Measurements from ENCODE around the gene RBM44. TPM values are rescaled to one million over a fixed set of nuclear protein-coding genes. Genes with fewer than 3 reads are reported as not detected.
A peak's percentile ranks its signal among the peaks of the same experiment; 100 is the strongest.

Gene RBM44
- total and polyA plus RNA-seq, 7 experiments from 2014 or later = 0.06 to 3.1 (median 0.84) TPM; not detected in 1

DNA sequence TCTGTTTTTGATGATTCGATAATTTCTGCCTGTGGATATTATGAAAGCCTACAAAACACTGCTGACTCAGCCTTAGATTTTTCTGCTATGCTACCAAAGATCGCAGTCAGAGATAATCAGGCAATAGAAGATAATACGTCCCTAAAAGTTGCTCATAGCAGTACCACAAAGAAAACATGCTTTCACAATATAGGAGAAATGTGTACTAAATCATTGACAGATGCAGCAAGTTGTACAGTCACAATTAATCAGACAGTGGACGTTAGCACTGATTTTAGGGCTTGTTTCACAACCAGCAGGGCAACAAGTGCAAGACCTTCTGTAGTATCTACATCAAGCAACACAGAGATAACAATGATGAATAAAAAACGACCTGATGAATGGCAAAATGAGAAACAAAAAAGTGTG, 19.5 kb downstream of the RBM44 start:
- ATAC-seq = peak; percentile 48
- intact Hi-C loops (cut with micrococcal nuclease) = no loop called here
- CTCF ChIA-PET = no interaction called here

GRCh38 chr2:237819231-237819630, 20.7 kb downstream of the RBM44 start:
- H3K4me1 Mint-ChIP-seq = peaks cover 0 to 13% (median 9%) of the 10 kb centered on the region in 7 donors
- Histone ChIP-seq H3K27ac (ENCODE audit: low read depth, low read length) (no peak overlapping the region), H3K4me1 (ENCODE audit: control insufficient read depth in 2 of 2, insufficient read depth in 2 of 2, low read length in 2 of 2) (no peaks in the 10 kb centered on the region), H3K36me3 (ENCODE audit: control insufficient read depth in 2 of 3, insufficient read depth in 3 of 3, low read length in 3 of 3) (no peaks in the 10 kb centered on the region), H3K9me3 (ENCODE audit: control insufficient read depth in 2 of 3, low read length in 3 of 3) (no peaks in the 10 kb centered on the region), H3K4me3 (ENCODE audit: low read length) (no peak overlapping the region), H3K27me3 (ENCODE audit: control insufficient read depth in 2 of 2, insufficient read depth in 2 of 2, low read length in 2 of 2) (no peaks in the 10 kb centered on the region)
- peaks cover 0 to 1% (median 0%) of the 10 kb centered on the region in 11 donors for H3K9me3 Mint-ChIP-seq
- H3K4me3 Mint-ChIP-seq = no peak overlapping the region
- ATAC-seq (no peak), DNase-seq (no peak)
- H3K36me3 Mint-ChIP-seq = peaks cover 0 to 8% (median 0%) of the 10 kb centered on the region in 5 donors
- ChIA-PET POLR2A (no interaction called here), CTCF (no interaction called here)
- peaks cover 0 to 5% (median 0%) of the 10 kb centered on the region in 5 donors for H3K27me3 Mint-ChIP-seq
- H3K27ac Mint-ChIP-seq = no peak overlapping the region
- intact Hi-C loops (cut with micrococcal nuclease) = no loop called here

More for the DNA sequence above, 19.5 kb downstream of the RBM44 start:
- H3K27ac Mint-ChIP-seq = no peak overlapping the region
- no peak overlapping the region for H3K4me3 Mint-ChIP-seq
- POLR2A ChIA-PET = no interaction called here
- DNase-seq = no peak
- no peaks in the 10 kb centered on the region for H3K27me3 ChIP-seq (ENCODE audit: control insufficient read depth in 2 of 2, insufficient read depth in 2 of 2, low read length in 2 of 2)
- no peak overlapping the region for H3K27ac ChIP-seq (ENCODE audit: low read depth, low read length)
- peaks cover 0 to 13% (median 9%) of the 10 kb centered on the region in 7 donors for H3K4me1 Mint-ChIP-seq
- no peaks in the 10 kb centered on the region for H3K9me3 ChIP-seq (ENCODE audit: control insufficient read depth in 2 of 3, low read length in 3 of 3)
- no peaks in the 10 kb centered on the region for H3K4me1 ChIP-seq (ENCODE audit: control insufficient read depth in 2 of 2, insufficient read depth in 2 of 2, low read length in 2 of 2)
- peaks cover 0 to 1% (median 0%) of the 10 kb centered on the region in 11 donors for H3K9me3 Mint-ChIP-seq
- no peaks in the 10 kb centered on the region for H3K36me3 ChIP-seq (ENCODE audit: control insufficient read depth in 2 of 3, insufficient read depth in 3 of 3, low read length in 3 of 3)
- H3K27me3 Mint-ChIP-seq = peaks cover 0 to 4% (median 0%) of the 10 kb centered on the region in 5 donors
- H3K4me3 ChIP-seq (ENCODE audit: low read length) = no peak overlapping the region
- H3K36me3 Mint-ChIP-seq = peaks cover 0 to 8% (median 0%) of the 10 kb centered on the region in 5 donors

GRCh38 chr2:237820421-237820820, 21.8 kb downstream of the RBM44 start:
- intact Hi-C loops (cut with micrococcal nuclease) = no loop called here
- ChIA-PET CTCF (no interaction called here), POLR2A (no interaction called here)
- peaks cover 0 to 6% (median 0%) of the 10 kb centered on the region in 5 donors for H3K27me3 Mint-ChIP-seq
- H3K36me3 Mint-ChIP-seq = peaks cover 0 to 8% (median 0%) of the 10 kb centered on the region in 5 donors
- Histone ChIP-seq H3K9me3 (ENCODE audit: control insufficient read depth in 2 of 3, low read length in 3 of 3) (no peaks in the 10 kb centered on the region), H3K27ac (ENCODE audit: low read depth, low read length) (no peak overlapping the region), H3K4me3 (ENCODE audit: low read length) (no peak overlapping the region), H3K36me3 (ENCODE audit: control insufficient read depth in 2 of 3, insufficient read depth in 3 of 3, low read length in 3 of 3) (no peaks in the 10 kb centered on the region), H3K4me1 (ENCODE audit: control insufficient read depth in 2 of 2, insufficient read depth in 2 of 2, low read length in 2 of 2) (no peaks in the 10 kb centered on the region), H3K27me3 (ENCODE audit: control insufficient read depth in 2 of 2, insufficient read depth in 2 of 2, low read length in 2 of 2) (no peaks in the 10 kb centered on the region)
- peaks cover 0 to 13% (median 9%) of the 10 kb centered on the region in 7 donors for H3K4me1 Mint-ChIP-seq
- no peak for ATAC-seq
- H3K4me3 Mint-ChIP-seq = no peak overlapping the region
- H3K9me3 Mint-ChIP-seq = no peaks in the 10 kb centered on the region
- H3K27ac Mint-ChIP-seq = no peak overlapping the region
- no peak for DNase-seq

- ChIA-PET CTCF (no interaction called here), POLR2A (no interaction called here)
- H3K9me3 ChIP-seq (ENCODE audit: control insufficient read depth in 2 of 3, low read length in 3 of 3) = no peaks in the 10 kb centered on the region
- H3K9me3 Mint-ChIP-seq = no peaks in the 10 kb centered on the region
- H3K27ac Mint-ChIP-seq = no peak overlapping the region
- no peaks in the 10 kb centered on the region for H3K36me3 ChIP-seq (ENCODE audit: control insufficient read depth in 2 of 3, insufficient read depth in 3 of 3, low read length in 3 of 3)
- H3K4me1 Mint-ChIP-seq = peaks cover 0 to 5% (median 0%) of the 10 kb centered on the region in 7 donors
- H3K4me3 Mint-ChIP-seq = no peak overlapping the region
- H3K27ac ChIP-seq (ENCODE audit: low read depth, low read length) = no peak overlapping the region
- no peak overlapping the region for H3K4me3 ChIP-seq (ENCODE audit: low read length)
- H3K36me3 Mint-ChIP-seq = no peaks in the 10 kb centered on the region
- H3K27me3 Mint-ChIP-seq = peaks cover 0 to 7% (median 0%) of the 10 kb centered on the region in 5 donors
- DNase-seq (no peak), ATAC-seq (no peak)
- intact Hi-C loops (cut with micrococcal nuclease) = no loop called here
- no peaks in the 10 kb centered on the region for H3K27me3 ChIP-seq (ENCODE audit: control insufficient read depth in 2 of 2, insufficient read depth in 2 of 2, low read length in 2 of 2)
- H3K4me1 ChIP-seq (ENCODE audit: control insufficient read depth in 2 of 2, insufficient read depth in 2 of 2, low read length in 2 of 2) = no peaks in the 10 kb centered on the region
These were observed 25.0 kb downstream of the RBM44 start for GRCh38 chr2:237823544-237823943.

GRCh38 chr2:237824085-237824484, 25.5 kb downstream of the RBM44 start:
- no peak overlapping the region for H3K27ac Mint-ChIP-seq
- no peak for DNase-seq
- no peak overlapping the region for H3K27ac ChIP-seq (ENCODE audit: low read depth, low read length)
- no peak overlapping the region for H3K4me3 ChIP-seq (ENCODE audit: low read length)
- H3K4me1 Mint-ChIP-seq = peaks cover 0 to 5% (median 0%) of the 10 kb centered on the region in 7 donors
- CTCF ChIA-PET = no interaction called here
- no peaks in the 10 kb centered on the region for H3K27me3 ChIP-seq (ENCODE audit: control insufficient read depth in 2 of 2, insufficient read depth in 2 of 2, low read length in 2 of 2)
- H3K36me3 Mint-ChIP-seq = no peaks in the 10 kb centered on the region
- H3K27me3 Mint-ChIP-seq = peaks cover 0 to 9% (median 0%) of the 10 kb centered on the region in 5 donors
- H3K4me3 Mint-ChIP-seq = no peak overlapping the region
- POLR2A ChIA-PET = no interaction called here
- H3K9me3 Mint-ChIP-seq = no peaks in the 10 kb centered on the region
- no peaks in the 10 kb centered on the region for H3K4me1 ChIP-seq (ENCODE audit: control insufficient read depth in 2 of 2, insufficient read depth in 2 of 2, low read length in 2 of 2)
- H3K9me3 ChIP-seq (ENCODE audit: control insufficient read depth in 2 of 3, low read length in 3 of 3) = no peaks in the 10 kb centered on the region
- no peak for ATAC-seq
- H3K36me3 ChIP-seq (ENCODE audit: control insufficient read depth in 2 of 3, insufficient read depth in 3 of 3, low read length in 3 of 3) = no peaks in the 10 kb centered on the region
- intact Hi-C loops (cut with micrococcal nuclease) = no loop called here

DNA sequence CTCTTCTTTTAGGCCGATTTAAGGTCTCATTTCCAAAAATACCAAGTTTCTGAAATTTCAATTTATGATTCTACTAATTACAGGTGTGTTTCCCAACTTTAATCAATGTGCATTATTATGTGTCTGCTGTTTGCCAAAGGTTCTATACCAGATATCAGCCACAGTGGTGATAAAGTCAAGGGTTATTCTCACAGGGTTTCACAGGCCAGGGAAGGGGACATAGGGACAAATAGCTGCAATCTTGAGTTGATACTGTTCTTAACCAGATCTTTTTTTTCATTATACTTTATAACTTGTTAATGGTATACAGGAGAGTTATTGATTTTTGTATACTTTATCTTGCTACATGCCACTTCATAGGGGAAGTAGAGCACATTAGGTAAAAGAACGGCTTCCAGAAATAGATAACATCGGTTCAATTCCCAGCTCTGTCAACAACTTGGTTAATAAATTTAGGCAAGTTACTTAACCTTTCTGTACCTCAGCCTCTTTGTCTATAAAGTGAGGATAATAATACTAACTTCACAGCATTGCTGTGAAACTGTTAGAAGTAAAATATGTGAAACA, 28.9 kb downstream of the RBM44 start:
- DNase-seq (no peak), ATAC-seq (no peak)
- ChIA-PET POLR2A (no interaction called here), CTCF (interaction anchor here (0.5 kb wide), 1 partner anchor 27 kb away, joined by 3 read pairs; no protein-coding TSS in a partner anchor)
- Histone ChIP-seq H3K27me3 (ENCODE audit: control insufficient read depth in 2 of 2, insufficient read depth in 2 of 2, low read length in 2 of 2) (no peaks in the 10 kb centered on the region), H3K36me3 (ENCODE audit: control insufficient read depth in 2 of 3, insufficient read depth in 3 of 3, low read length in 3 of 3) (no peaks in the 10 kb centered on the region), H3K4me3 (ENCODE audit: low read length) (no peak overlapping the region), H3K27ac (ENCODE audit: low read depth, low read length) (no peak overlapping the region), H3K9me3 (ENCODE audit: control insufficient read depth in 2 of 3, low read length in 3 of 3) (no peaks in the 10 kb centered on the region), H3K4me1 (ENCODE audit: control insufficient read depth in 2 of 2, insufficient read depth in 2 of 2, low read length in 2 of 2) (no peaks in the 10 kb centered on the region)
- intact Hi-C loops (cut with micrococcal nuclease) = no loop called here
- H3K36me3 Mint-ChIP-seq = no peaks in the 10 kb centered on the region
- peaks cover 0 to 14% (median 0%) of the 10 kb centered on the region in 5 donors for H3K27me3 Mint-ChIP-seq
- no peaks in the 10 kb centered on the region for H3K9me3 Mint-ChIP-seq
- peaks cover 0 to 5% (median 0%) of the 10 kb centered on the region in 7 donors for H3K4me1 Mint-ChIP-seq
- no peak overlapping the region for H3K4me3 Mint-ChIP-seq
- peak overlapping the region in 1 of 9 donors; percentile 3 for H3K27ac Mint-ChIP-seq

DNA sequence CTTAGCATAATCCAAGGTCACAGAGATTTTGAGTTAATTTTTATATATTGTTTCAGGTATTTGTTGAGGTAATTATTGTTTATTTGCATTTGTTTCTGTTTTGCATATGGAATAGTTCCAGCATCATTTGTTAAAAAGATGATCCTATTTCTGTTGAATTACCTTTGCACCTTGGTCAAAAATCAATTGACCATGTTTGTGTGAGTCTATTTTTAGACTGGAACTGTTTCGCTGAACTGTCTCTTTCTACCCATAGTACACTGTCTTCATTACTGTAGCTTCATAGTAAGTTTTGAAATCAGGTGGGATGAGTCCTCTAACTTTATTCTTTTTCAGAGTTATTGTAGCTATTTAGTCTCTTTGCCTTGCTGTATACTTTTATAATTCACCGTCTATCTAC, 31.9 kb downstream of the RBM44 start:
- intact Hi-C loops (cut with micrococcal nuclease) = no loop called here
- ATAC-seq (no peak), DNase-seq (no peak)
- no peaks in the 10 kb centered on the region for H3K9me3 ChIP-seq (ENCODE audit: control insufficient read depth in 2 of 3, low read length in 3 of 3)
- peaks cover 0 to 5% (median 0%) of the 10 kb centered on the region in 7 donors for H3K4me1 Mint-ChIP-seq
- no peaks in the 10 kb centered on the region for H3K4me1 ChIP-seq (ENCODE audit: control insufficient read depth in 2 of 2, insufficient read depth in 2 of 2, low read length in 2 of 2)
- ChIA-PET POLR2A (no interaction called here), CTCF (interaction anchor here (0.6 kb wide), 1 partner anchor 161 kb away, joined by 3 read pairs; no protein-coding TSS in a partner anchor)
- peaks cover 0 to 10% (median 0%) of the 10 kb centered on the region in 5 donors for H3K27me3 Mint-ChIP-seq
- H3K9me3 Mint-ChIP-seq = peaks cover 0 to 1% (median 0%) of the 10 kb centered on the region in 11 donors
- no peaks in the 10 kb centered on the region for H3K27me3 ChIP-seq (ENCODE audit: control insufficient read depth in 2 of 2, insufficient read depth in 2 of 2, low read length in 2 of 2)
- H3K4me3 Mint-ChIP-seq = no peak overlapping the region
- H3K4me3 ChIP-seq (ENCODE audit: low read length) = no peak overlapping the region
- H3K36me3 Mint-ChIP-seq = peaks cover 0 to 10% (median 6%) of the 10 kb centered on the region in 5 donors
- H3K27ac Mint-ChIP-seq = no peak overlapping the region
- no peaks in the 10 kb centered on the region for H3K36me3 ChIP-seq (ENCODE audit: control insufficient read depth in 2 of 3, insufficient read depth in 3 of 3, low read length in 3 of 3)
- H3K27ac ChIP-seq (ENCODE audit: low read depth, low read length) = no peak overlapping the region

All from naive thymus-derived CD4-positive, alpha-beta T cell (primary cell).